ENCODE results near the gene CACNA1H.
"Not testable (repeated sequence)": the region's sequence is repeated elsewhere in the genome, so short reads cannot be mapped to it uniquely, and the experiment has no call there.

Gene CACNA1H

DNA sequence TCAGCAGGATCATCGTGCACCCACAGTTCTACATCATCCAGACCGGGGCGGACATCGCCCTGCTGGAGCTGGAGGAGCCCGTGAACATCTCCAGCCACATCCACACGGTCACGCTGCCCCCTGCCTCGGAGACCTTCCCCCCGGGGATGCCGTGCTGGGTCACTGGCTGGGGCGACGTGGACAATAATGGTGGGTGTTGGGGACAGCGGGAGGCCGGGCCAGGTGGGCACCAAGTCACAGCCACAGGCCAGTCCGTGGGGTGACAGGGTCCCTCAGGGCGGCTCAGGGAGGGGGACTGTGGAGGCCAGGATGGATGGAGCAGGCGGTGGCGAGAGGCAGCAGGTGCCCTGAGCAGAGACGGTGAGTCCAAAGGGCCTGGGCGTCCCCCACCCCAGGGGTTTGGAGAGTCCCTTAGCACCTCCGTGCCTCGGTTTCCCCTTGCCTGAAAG, 104.0 kb downstream of the CACNA1H start:
- DNase-seq: no peak

DNA sequence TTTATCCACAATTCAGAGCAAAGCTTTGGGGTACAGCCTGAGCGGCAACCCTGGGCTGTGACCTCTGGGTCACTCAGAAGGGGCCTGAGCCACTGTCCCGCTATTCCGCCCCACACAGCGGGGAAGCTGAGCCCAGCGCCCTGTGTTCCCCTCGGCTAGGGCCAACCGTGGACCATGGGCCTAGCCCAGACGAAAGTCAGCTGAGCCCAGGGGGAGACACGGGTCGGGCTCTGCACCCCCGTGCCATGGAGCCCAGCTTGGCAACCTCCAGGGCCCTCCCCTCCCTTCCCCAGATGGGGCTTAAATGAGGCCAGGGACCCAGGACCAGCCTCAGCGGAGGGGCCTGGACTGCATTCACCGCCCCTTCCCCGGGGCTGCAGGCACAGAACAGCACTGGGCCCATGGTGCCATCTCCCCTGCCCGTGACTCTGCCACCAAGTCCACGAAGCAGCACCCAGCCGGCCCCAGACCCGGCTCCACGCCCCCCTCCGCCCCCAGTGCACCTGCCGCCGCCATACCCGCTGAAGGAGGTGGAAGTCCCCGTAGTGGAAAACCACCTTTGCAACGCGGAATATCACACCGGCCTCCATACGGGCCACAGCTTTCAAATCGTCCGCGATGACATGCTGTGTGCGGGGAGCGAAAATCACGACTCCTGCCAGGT, 104.8 kb downstream of the CACNA1H start:
- no peak for DNase-seq

DNA sequence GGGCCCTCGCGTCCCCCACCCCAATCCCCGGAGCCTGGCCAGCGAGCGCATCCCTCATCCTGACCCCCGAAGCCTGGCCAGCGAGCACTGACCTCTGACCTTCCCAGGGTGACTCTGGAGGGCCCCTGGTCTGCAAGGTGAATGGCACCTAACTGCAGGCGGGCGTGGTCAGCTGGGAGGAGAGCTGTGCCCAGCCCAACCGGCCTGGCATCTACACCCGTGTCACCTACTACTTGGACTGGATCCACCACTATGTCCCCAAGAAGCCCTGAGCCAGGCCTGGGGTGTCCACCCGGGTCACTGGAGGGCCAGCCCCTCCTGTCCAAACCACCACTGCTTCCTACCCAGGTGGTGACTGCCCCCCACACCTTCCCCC, 105.3 kb downstream of the CACNA1H start:
- no peak for DNase-seq

DNA sequence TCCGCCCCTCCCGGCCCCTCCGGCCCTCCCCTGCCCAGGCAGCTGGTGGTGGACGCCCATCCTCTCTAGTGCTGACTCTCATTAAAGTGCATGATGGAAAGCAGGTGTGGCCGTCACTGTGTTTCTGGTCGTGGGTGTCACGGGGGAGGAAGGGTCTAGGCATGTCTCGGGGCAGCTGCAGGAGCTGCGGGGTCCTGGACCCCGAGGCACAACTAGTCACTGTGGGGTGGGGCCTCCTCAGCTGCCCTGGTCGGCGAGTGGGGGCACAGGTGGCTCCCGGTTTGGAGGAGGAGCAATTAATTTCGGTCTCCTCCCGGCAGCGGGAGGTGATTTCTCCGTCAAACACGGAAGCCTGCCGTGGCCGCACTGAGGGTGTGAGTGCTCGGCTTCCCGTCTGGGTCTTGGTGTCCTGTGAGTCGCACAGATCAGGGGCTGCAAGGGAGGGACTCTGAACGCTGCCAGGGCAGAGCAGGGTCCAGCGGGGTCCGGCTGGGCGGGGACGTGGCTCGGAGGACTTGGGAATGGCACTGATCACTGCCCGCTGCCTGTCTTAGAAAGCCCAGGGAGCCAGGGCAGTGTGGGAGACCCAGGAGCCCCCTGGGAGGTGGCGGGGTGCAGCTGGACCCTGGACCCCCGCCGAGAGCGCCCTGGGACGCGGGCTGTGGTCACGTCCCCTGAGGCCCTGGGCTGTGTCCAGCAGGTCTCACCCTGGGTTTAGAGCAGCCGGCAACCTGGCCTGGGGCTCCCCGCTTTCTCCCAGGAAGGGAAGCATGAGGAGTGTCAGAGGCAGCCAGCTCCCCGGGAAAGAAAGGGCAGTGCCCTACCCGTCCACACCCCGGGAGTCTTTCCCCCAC, 106.2 kb downstream of the CACNA1H start:
- DNase-seq: no peak

DNA sequence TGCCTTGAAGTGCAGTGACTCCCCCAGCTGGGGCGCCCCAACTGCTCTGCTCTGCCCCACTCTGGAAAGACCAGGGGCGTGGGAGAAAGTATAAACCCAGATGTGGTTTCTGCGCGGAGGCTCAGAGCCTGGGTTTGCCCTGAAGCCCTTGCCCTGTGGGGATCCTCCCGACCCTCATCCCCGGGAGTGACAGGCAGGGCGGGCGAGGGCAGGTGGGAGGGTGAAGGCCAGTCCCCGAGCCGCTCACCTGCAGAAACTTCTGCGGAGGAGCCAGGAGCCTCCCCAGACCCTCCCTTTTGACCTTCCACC, 106.8 kb downstream of the CACNA1H start:
- DNase-seq: no peak

DNA sequence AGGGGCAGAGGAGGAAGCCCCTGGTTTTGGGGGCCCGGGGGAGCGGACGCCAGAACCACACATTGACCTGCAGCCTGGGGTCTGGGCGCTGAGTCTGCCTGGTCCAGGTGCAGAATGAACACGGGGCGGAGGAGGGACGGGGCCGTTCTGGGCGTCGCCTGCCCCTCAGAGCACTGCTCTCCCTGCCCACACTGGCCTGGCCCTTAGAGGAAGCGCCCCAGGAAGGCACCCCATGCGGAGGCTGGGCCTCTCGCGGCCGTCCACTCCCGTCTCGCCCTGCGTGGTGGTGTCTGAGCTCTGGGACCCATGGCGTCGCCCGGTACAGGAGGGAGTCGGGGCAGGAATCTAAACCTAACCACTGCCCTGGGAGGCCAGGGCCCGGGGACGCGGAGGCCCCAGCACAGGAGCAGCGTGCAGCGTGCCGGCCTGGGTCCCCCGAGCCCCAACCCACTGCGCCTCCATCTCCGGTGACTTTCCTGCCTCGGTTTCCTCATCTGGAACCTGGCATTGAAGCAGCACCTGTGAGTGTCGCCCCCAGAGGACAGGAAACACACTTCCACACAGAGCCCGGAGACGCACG, 107.3 kb downstream of the CACNA1H start:
- DNase-seq: no peak

DNA sequence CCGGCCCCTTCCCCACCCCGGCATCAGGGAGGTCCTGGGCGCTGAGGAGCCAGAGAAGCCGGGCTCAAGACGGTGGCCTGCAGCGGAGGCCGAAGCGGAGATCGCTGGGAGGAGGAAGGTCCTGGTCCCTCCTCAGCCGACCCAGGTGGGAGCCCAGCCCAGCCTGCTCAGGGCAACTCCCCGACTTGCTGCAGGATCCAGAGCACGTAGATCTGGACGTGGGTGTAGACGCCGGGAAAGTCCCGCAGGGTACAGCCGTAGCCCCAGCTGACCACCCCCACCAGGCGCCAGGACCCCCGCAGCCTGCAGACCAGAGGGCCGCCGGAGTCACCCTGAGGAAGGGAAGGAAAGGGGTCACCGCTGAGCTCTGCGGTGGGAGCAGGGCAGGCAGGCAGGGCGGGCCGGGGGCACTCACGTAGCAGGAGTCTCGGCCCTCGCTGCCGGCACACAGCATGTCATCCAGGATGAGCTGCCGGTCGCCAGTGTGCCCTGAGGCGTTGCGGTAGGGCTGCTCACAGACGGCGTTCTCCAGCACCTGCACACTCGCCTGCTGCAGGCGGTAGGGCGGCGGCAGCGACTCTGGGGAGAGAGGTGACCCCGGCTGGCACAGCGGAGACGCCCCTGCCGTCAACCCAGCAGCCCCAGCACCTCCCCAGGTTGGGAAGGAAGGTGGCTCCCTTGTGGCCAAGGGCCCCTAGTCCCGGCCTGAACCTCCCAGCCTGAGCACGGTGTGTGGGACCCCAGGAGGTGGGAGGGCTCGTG, 108.4 kb downstream of the CACNA1H start:
- no peak for DNase-seq

DNA sequence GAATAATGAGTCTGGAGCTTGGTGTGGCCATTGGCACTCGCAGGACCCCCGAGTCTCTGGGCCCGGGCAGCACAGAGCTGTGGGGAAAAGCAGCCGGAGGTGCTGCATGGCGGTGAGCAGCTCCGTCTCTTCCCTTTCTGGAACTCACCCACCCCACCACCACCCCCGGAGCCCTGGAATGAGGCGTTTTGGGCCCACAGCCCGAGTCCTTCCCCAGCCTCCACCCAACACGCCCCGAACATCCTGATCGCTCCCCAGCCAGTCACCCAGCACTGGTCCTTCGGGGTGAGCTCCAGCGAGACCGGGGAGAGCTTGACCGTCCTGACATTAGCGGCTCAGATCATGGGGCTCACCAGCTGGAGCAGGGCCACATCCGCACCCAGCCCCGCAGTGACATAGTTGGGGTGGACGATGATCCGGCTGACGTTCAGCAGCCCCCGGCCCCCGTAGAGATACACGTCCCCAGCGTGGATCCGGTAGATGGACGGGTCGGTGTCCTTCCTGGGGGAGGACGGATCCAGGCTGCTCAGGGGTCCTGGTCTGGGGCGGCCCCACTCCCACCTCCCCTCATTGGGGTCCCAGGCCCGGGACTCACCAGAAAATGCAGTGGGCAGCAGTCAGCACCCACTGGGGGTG, 109.4 kb downstream of the CACNA1H start:
- no peak for DNase-seq

DNA sequence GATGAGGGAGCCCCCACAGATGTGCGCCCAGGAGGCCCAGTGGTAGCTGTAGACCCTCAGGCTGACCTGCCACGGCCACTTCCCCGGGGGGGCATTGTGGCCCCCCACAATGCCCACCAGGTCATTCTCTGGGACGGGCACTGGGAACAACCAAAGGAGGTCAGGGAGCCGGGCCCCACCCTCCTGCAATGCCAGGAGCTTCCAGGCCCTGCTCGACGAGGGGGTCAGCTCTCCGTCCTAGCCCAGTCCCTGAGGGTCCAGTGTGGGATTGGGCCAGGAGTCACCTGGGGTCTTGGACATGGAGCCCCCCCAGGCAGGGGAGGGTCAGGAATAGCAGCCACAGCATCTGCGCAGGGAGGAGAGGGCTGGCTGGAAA, 109.9 kb downstream of the CACNA1H start:
- DNase-seq: no peak

DNA sequence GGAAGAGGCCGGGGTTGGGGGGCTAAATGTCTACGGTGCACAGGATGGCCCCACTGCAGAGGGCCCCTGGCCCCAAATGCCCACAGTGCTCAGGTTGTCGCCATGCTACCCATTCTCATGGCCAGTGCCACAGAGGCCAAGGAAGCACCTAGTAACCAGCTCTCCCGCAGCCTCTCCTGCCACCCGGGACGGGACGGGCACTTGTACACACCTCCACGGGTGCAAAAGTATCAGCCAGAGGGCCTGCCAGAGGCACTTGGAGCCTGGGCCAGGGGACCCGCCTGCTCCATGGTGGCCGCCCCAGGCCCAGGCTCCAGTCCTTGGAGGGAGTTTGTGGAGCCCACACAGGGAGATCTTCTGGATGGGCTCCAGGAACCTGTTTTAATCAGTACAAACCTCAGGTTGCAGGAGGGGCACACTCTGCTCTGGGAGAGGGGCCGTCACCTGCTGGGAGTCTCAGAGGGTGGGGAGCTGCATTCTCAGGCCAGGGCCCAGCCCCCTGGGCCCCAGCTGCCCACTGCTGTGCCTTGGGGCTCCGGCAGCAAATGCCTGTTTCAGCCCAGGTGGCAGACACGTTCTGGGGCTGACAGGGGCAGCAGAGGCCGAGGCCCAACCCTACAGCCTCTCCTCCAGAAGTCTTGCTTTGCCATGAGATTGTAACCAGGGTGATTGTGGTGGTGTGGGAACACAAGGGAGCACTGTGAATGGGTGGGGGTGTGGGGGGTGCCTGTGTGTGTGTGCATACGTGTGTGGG, 110.9 kb downstream of the CACNA1H start:
- DNase-seq: no peak

DNA sequence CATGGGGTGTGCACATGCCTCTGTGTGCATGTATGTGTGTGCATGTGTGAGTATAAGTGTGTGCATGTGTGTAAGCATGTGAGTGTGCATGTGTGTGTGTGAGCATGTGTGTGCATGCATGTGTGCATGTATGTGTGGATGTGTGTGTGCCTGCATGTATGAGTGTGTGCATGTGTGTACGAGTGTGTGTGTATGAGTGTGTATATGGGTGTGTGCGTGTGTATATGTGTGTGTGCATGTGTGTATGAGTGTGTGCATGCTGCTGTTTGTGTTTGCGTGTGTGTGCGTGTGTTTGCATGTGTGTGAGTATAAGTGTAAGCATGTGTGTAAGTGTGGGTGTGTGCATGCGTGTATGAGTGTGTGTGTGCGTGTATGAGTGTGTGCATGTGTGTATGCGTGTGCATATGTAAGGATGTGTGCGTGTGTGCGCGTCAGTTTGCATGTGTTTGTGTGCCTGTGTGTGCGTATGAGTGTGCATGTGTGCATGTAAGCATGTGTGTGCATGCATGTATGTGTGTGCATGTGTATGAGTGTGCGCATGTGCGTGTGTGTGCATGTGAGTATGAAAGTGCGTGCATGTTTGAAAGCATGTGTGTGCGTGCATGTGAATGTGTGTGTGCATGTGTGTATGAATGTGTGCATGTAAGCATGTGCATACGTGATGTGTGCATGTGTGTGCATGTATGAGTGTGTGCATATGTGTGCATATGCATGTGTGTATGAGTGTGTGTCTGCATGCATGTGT, 111.6 kb downstream of the CACNA1H start:
- no peak for DNase-seq

DNA sequence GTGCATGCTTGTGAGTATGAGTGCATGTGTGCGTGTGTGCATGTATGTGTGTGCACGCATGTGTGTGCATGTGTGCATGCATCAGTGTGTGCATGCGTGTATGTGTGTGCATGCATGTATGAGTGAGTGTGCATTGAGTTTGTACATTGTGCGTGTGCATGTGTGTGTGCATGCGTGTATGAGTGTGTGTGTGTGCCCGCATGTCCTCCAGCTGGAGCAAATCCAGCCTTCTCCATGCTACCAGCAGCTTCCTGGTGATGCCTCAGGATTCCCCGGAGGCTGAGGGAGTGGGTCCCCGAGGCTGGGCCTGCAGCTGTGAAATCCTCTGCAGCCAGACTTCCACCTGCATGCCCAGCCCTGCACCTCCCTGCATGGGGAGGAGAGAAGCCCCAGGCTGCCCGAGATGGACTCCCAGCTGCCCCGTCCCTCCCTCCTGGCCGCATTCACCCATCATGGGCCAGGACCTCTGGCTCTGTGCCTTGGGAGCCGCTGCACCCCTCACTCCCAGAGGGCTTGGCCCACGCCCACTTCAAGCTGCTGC, 112.3 kb downstream of the CACNA1H start:
- no peak for DNase-seq

DNA sequence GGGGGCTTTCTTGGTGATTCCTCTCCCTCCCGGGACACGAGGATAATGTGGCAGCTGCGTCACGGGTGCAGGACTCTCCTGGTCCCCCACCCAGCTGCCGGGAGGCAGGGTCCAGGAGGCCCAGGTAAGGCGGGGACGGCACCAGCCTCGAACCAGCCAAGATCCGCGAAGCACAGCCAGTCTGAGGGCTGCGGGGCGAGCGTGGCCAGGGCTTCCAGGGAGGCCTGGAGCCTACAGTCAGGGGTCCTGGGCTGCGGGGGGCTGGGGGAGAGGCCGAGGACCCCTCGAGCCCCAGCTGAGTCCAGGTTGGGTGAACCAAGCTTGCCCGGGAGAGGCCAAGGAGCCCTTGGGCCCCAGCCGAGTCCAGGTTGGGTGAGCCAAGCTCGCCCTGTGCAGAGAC, 112.9 kb downstream of the CACNA1H start:
- DNase-seq: no peak

DNA sequence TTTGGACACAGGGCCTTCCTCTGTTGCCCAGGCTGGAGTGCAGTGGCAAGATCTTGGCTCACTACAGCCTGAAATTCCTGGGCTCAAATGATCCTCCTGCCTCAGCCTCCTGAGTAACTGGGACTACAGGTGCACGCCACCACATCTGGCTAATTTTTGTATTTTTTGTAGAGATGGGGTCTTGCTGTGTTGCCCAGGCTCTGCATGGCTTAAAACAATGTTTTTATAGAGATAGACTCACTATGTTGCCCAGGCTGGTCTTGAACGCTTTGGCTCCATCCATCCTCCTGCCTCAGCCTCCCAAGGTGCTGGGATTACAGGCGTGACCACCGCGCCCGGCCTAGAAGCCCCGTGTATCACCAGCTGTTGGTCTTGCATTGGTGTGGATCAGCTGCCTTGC, 116.5 kb downstream of the CACNA1H start:
- not testable (repeated sequence) for DNase-seq

DNA sequence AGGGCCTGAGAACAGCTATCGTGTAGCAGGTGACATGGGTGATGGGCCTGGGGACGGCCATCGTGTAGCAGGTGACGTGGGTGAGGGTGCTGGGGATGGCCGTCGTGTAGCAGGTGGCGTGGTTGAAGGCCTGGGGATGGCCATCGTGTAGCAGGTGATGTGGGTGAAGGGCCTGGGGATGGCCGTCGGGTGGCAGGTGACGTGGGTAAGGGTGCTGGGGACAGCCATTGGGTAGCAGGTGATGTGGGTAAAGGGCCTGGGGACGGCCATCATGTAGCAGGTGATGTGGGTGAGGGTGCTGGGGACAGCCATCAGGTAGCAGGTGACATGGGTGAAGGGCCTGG, 118.4 kb downstream of the CACNA1H start:
- DNase-seq: no peak

All from CD4-positive, alpha-beta T cell treated with Interleukin-17A for 1 hour (primary cell).